ENCODE data around the gene RMC1. TPM values are rescaled to one million over a fixed set of nuclear protein-coding genes. Genes with fewer than 3 reads are reported as not detected.

Gene RMC1
- total and polyA plus RNA-seq, 2 of the 13 experiments (the other 11 are each of a cell fraction or from before 2014, with no cell fraction given) = 9.4 to 19.5 TPM

DNA sequence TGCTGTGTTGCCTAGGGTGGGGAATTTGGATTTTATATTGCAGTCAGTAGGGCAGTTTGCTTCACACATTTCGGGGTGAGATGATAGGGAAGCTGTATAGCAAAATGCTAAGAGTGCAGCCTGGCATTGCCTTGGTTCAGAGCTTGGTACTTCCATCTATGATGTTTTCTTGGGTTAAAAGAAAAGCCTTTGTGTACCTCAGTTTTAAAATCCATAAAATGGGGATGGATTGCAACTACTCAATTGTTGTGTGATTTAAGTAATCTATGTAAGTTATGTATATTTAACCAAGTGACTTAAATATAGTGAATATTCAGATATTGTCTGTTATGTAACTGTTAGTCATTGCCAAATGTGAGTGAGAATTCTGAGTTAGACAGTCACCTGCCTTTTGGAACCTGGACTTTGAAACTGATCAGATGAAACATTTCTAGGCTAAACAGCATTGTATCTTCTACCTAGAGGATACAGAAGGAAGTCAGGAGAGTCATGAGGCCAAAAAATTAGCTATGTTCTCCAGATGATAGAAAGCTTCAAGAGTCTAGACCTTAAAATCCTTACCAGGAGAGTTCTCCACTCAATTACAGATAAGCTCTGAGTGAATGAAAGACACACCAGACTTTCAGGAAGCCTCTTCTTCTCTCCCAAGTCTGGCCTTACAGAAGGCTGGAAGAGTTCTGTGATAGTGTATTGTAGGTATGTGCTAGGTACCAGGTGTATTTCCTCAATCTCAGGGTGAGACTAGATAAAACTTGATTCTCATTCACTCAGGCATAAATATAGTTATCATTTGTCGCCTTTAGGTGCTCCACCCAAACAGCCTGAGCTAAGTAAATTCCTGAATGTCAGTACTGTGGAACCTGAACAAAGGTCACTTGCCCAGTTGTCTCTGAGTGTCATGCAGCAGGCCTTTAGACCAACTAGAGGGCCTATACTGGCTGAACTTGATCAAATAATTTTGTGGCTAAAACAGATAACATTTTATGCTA is 42.7 kb upstream of the RMC1 start (continued):
- TF ChIP-seq, protein P1, sequence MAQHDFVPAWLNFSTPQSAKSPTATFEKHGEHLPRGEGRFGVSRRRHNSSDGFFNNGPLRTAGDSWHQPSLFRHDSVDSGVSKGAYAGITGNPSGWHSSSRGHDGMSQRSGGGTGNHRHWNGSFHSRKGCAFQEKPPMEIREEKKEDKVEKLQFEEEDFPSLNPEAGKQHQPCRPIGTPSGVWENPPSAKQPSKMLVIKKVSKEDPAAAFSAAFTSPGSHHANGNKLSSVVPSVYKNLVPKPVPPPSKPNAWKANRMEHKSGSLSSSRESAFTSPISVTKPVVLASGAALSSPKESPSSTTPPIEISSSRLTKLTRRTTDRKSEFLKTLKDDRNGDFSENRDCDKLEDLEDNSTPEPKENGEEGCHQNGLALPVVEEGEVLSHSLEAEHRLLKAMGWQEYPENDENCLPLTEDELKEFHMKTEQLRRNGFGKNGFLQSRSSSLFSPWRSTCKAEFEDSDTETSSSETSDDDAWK (CRISPR knock-in tag; IDR thresholded peaks at IDR 0.05) = no peak
- TF ChIP-seq MAZ (IDR thresholded peaks at IDR 0.05; ENCODE audit: borderline replicate concordance, low read depth, low read length) = no peak
- no peak for TF ChIP-seq MAZ (CRISPR knock-in tag; IDR thresholded peaks at IDR 0.05; ENCODE audit: low read depth)
- no peak for TF ChIP-seq IKZF4 (CRISPR knock-in tag; IDR thresholded peaks at IDR 0.05; ENCODE audit: borderline replicate concordance, low read depth, not compliant biosample characterization)
- TF ChIP-seq ZKSCAN1 (IDR thresholded peaks at IDR 0.05; ENCODE audit: low read length) = no peak
- TF ChIP-seq RAD51 (IDR thresholded peaks at IDR 0.05; ENCODE audit: borderline replicate concordance) = no peak
- TF ChIP-seq, protein P2, sequence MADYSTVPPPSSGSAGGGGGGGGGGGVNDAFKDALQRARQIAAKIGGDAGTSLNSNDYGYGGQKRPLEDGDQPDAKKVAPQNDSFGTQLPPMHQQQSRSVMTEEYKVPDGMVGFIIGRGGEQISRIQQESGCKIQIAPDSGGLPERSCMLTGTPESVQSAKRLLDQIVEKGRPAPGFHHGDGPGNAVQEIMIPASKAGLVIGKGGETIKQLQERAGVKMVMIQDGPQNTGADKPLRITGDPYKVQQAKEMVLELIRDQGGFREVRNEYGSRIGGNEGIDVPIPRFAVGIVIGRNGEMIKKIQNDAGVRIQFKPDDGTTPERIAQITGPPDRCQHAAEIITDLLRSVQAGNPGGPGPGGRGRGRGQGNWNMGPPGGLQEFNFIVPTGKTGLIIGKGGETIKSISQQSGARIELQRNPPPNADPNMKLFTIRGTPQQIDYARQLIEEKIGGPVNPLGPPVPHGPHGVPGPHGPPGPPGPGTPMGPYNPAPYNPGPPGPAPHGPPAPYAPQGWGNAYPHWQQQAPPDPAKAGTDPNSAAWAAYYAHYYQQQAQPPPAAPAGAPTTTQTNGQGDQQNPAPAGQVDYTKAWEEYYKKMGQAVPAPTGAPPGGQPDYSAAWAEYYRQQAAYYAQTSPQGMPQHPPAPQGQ (CRISPR knock-in tag; IDR thresholded peaks at IDR 0.05; ENCODE audit: borderline replicate concordance) = no peak
- TF ChIP-seq, protein P3, sequence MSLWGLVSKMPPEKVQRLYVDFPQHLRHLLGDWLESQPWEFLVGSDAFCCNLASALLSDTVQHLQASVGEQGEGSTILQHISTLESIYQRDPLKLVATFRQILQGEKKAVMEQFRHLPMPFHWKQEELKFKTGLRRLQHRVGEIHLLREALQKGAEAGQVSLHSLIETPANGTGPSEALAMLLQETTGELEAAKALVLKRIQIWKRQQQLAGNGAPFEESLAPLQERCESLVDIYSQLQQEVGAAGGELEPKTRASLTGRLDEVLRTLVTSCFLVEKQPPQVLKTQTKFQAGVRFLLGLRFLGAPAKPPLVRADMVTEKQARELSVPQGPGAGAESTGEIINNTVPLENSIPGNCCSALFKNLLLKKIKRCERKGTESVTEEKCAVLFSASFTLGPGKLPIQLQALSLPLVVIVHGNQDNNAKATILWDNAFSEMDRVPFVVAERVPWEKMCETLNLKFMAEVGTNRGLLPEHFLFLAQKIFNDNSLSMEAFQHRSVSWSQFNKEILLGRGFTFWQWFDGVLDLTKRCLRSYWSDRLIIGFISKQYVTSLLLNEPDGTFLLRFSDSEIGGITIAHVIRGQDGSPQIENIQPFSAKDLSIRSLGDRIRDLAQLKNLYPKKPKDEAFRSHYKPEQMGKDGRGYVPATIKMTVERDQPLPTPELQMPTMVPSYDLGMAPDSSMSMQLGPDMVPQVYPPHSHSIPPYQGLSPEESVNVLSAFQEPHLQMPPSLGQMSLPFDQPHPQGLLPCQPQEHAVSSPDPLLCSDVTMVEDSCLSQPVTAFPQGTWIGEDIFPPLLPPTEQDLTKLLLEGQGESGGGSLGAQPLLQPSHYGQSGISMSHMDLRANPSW (CRISPR knock-in tag; IDR thresholded peaks at IDR 0.05; ENCODE audit: borderline replicate concordance) = no peak
- no peak for TF ChIP-seq ZNF556 (CRISPR knock-in tag; IDR thresholded peaks at IDR 0.05; ENCODE audit: borderline replicate concordance)
- TF ChIP-seq GTF2F1 (IDR thresholded peaks at IDR 0.05; ENCODE audit: low read length) = no peak
- no peak for TF ChIP-seq KAT7 (CRISPR knock-in tag; IDR thresholded peaks at IDR 0.05; ENCODE audit: borderline replicate concordance)
- TF ChIP-seq CEBPB (IDR thresholded peaks at IDR 0.05; ENCODE audit: borderline replicate concordance, low read depth, low read length) = peak; percentile 30; the same call in 1 of the 2 replicates
- TF ChIP-seq, protein P4, sequence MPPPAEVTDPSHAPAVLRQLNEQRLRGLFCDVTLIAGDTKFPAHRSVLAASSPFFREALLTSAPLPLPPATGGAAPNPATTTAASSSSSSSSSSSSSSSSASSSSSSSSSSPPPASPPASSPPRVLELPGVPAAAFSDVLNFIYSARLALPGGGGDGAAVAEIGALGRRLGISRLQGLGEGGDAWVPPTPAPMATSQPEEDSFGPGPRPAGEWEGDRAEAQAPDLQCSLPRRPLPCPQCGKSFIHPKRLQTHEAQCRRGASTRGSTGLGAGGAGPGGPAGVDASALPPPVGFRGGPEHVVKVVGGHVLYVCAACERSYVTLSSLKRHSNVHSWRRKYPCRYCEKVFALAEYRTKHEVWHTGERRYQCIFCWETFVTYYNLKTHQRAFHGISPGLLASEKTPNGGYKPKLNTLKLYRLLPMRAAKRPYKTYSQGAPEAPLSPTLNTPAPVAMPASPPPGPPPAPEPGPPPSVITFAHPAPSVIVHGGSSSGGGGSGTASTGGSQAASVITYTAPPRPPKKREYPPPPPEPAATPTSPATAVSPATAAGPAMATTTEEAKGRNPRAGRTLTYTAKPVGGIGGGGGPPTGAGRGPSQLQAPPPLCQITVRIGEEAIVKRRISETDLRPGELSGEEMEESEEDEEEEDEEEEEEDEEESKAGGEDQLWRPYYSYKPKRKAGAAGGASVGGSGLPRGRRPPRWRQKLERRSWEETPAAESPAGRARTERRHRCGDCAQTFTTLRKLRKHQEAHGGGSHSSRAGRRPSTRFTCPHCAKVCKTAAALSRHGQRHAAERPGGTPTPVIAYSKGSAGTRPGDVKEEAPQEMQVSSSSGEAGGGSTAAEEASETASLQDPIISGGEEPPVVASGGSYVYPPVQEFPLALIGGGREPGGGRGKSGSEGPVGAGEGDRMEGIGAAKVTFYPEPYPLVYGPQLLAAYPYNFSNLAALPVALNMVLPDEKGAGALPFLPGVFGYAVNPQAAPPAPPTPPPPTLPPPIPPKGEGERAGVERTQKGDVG (CRISPR knock-in tag; IDR thresholded peaks at IDR 0.05; ENCODE audit: borderline replicate concordance) = no peak
- no peak for TF ChIP-seq CHD2 (IDR thresholded peaks at IDR 0.05; ENCODE audit: low read depth, low read length)
- TF ChIP-seq FOXA3 (CRISPR knock-in tag; IDR thresholded peaks at IDR 0.05) = peak; percentile 17; the same call in 1 of the 2 replicates
- TF ChIP-seq, protein P5, sequence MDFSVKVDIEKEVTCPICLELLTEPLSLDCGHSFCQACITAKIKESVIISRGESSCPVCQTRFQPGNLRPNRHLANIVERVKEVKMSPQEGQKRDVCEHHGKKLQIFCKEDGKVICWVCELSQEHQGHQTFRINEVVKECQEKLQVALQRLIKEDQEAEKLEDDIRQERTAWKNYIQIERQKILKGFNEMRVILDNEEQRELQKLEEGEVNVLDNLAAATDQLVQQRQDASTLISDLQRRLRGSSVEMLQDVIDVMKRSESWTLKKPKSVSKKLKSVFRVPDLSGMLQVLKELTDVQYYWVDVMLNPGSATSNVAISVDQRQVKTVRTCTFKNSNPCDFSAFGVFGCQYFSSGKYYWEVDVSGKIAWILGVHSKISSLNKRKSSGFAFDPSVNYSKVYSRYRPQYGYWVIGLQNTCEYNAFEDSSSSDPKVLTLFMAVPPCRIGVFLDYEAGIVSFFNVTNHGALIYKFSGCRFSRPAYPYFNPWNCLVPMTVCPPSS (IDR thresholded peaks at IDR 0.05) = no peak
- TF ChIP-seq ZNF772 (CRISPR knock-in tag; IDR thresholded peaks at IDR 0.05) = no peak
- TF ChIP-seq HOXA5 (CRISPR knock-in tag; IDR thresholded peaks at IDR 0.05) = no peak

Data from HepG2 (cell line).